Osteocyte (in vitro differentiated cells): Measurements from ENCODE around the gene DLEC1. TPM values are rescaled to one million over a fixed set of nuclear protein-coding genes. Genes with fewer than 3 reads are reported as not detected.

ENCODE experiments used
- DNase-seq: peaks from one replicate; pipeline ENCODE4 v3.0.0; 2021; ENCODE audit warnings: mixed read lengths; ENCODE audit not compliant: unreplicated experiment; ENCODE audit errors: extremely low spot score
- H3K27ac Mint-ChIP-seq: one replicate; pipeline ENCODE4 v1.8.0; 2021; ENCODE audit warnings: mild to moderate bottlenecking, mixed read lengths; ENCODE audit not compliant: unreplicated experiment
- H3K27me3 Mint-ChIP-seq: one replicate; pipeline ENCODE4 v1.8.0; 2021; ENCODE audit warnings: mixed read lengths; ENCODE audit not compliant: unreplicated experiment
- H3K36me3 Mint-ChIP-seq: one replicate; pipeline ENCODE4 v1.8.0; 2021; ENCODE audit warnings: mixed read lengths; ENCODE audit not compliant: unreplicated experiment
- H3K4me1 Mint-ChIP-seq: one replicate; pipeline ENCODE4 v1.8.0; 2021; ENCODE audit warnings: mixed read lengths; ENCODE audit not compliant: unreplicated experiment
- H3K4me3 Mint-ChIP-seq: one replicate; pipeline ENCODE4 v1.8.0; 2021; ENCODE audit warnings: mild to moderate bottlenecking, moderate library complexity, mixed read lengths; ENCODE audit not compliant: unreplicated experiment
- H3K9me3 Mint-ChIP-seq: one replicate; pipeline ENCODE4 v1.8.0; 2021; ENCODE audit warnings: mixed read lengths; ENCODE audit not compliant: unreplicated experiment
- total RNA-seq: library from RNA; stranded (reverse); gene quantifications from 2 replicates; pipeline ENCODE4 v1.2.1, GENCODE V29; 2021
- TF ChIP-seq, protein P1 (sequence below): fragments of 200-600 bp; sonication (generic); IDR thresholded peaks from 2 replicates; pipeline ENCODE4 v1.5.0; 2021; ENCODE audit warnings: antibody characterized with exemption, mild to moderate bottlenecking, moderate library complexity

DLEC1 gene
- total RNA-seq, 1 donor from 2014 or later, result 0.62 TPM

DNA sequence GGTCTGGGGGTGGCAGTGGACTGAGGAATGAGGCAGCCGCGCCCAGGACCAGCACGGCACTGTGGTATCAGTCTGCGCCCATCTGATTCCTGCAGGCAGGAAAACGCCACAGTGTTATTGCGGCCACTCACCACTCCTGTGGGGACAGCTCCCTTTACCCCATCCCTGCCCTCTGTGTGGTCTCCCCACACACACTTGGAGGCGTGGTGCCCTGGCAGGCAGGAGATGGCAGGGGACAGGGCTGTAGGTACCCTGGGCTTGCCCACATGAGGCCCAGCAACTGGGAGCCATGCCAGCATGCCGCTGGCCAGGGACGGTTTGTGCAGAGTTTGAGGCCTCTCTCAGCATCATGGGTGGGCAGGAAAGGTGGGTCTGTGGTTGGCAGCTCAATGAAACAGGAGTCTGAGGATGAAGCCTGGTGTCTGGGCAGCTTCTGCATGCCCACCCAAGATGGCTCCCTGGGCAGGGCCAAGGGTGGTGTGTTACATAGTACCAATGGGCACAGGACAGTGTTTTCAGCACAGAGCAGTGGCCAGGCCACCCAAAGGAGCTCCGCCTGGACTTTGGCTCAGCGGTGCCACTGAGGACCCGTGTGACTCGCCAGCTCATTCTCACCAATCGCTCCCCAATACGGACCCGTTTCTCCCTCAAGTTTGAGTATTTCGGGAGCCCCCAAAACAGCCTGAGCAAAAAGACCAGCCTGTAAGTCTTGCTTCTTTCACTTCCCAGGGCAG lies 70.7 kb downstream of the DLEC1 start:
- peaks cover 11% of the 10 kb centered on the region for H3K27me3 Mint-ChIP-seq
- no peak overlapping the region for H3K27ac Mint-ChIP-seq
- TF ChIP-seq, protein P1, sequence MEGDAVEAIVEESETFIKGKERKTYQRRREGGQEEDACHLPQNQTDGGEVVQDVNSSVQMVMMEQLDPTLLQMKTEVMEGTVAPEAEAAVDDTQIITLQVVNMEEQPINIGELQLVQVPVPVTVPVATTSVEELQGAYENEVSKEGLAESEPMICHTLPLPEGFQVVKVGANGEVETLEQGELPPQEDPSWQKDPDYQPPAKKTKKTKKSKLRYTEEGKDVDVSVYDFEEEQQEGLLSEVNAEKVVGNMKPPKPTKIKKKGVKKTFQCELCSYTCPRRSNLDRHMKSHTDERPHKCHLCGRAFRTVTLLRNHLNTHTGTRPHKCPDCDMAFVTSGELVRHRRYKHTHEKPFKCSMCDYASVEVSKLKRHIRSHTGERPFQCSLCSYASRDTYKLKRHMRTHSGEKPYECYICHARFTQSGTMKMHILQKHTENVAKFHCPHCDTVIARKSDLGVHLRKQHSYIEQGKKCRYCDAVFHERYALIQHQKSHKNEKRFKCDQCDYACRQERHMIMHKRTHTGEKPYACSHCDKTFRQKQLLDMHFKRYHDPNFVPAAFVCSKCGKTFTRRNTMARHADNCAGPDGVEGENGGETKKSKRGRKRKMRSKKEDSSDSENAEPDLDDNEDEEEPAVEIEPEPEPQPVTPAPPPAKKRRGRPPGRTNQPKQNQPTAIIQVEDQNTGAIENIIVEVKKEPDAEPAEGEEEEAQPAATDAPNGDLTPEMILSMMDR, result no peak
- no peak overlapping the region for H3K4me3 Mint-ChIP-seq
- H3K36me3 Mint-ChIP-seq, result peaks cover 2% of the 10 kb centered on the region
- DNase-seq, result no peak
- H3K4me1 Mint-ChIP-seq, result no peaks in the 10 kb centered on the region
- peaks cover 13% of the 10 kb centered on the region for H3K9me3 Mint-ChIP-seq

DNA sequence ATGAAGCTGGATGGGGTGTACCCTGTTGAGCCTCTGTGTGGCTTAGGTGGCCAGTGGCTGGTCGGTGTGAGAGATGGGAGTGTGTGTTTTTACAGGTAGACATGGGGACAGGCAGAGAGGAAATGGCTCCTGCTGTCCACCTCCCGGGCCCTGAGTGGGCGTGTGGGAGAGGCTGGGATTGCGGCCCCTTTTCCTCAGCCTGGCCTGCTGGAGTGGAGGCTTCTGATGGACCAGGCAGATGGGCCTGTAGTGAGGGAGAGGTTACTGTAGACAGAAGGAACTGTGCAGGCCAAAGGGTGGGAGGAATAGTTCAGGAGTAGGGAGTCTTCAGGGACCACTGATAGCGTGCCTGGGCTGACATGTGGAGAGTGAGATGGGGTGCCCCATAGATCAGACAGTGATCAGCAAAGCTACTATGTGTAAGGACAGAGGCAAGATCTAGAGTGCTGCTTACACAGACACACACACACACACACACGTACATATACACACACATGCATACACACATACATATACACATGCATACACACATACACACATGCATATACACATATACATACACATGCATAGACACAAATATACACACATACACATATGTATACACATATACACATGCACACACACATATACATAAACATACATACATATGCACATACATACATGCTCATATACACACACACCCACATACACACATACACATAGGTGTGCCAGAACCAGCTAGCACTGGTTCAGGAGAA lies 71.5 kb downstream of the DLEC1 start:
- no peaks in the 10 kb centered on the region for H3K4me1 Mint-ChIP-seq
- H3K27ac Mint-ChIP-seq, result no peak overlapping the region
- peaks cover 5% of the 10 kb centered on the region for H3K9me3 Mint-ChIP-seq
- peaks cover 2% of the 10 kb centered on the region for H3K36me3 Mint-ChIP-seq
- no peak overlapping the region for H3K4me3 Mint-ChIP-seq
- H3K27me3 Mint-ChIP-seq, result peaks cover 8% of the 10 kb centered on the region
- DNase-seq, result no peak
- TF ChIP-seq, protein P1, result no peak

DNA sequence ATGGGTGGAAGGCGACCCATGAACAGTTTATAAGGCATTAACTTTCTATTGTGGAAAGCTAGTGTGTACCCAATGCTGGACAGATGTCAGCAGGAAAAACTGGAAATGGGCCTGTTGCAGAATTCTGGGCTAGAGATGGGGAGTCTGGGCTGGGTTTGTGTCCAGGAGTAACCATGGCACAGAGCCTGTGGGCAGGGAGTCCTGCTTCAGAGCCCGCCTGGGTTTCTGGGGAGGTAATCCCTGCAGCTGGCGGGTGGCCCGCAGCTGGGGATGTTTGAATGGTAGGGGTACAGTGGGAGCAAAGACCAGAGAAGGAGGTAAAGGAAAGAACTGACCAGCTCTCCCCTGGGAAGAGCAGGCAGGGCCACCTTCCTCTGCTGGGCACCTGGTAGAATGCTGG lies 72.2 kb downstream of the DLEC1 start:
- H3K9me3 Mint-ChIP-seq, result no peaks in the 10 kb centered on the region
- H3K36me3 Mint-ChIP-seq, result no peaks in the 10 kb centered on the region
- H3K4me1 Mint-ChIP-seq, result no peaks in the 10 kb centered on the region
- TF ChIP-seq, protein P1, result no peak
- peaks cover 5% of the 10 kb centered on the region for H3K27me3 Mint-ChIP-seq
- no peak overlapping the region for H3K27ac Mint-ChIP-seq
- no peak overlapping the region for H3K4me3 Mint-ChIP-seq
- no peak for DNase-seq

DNA sequence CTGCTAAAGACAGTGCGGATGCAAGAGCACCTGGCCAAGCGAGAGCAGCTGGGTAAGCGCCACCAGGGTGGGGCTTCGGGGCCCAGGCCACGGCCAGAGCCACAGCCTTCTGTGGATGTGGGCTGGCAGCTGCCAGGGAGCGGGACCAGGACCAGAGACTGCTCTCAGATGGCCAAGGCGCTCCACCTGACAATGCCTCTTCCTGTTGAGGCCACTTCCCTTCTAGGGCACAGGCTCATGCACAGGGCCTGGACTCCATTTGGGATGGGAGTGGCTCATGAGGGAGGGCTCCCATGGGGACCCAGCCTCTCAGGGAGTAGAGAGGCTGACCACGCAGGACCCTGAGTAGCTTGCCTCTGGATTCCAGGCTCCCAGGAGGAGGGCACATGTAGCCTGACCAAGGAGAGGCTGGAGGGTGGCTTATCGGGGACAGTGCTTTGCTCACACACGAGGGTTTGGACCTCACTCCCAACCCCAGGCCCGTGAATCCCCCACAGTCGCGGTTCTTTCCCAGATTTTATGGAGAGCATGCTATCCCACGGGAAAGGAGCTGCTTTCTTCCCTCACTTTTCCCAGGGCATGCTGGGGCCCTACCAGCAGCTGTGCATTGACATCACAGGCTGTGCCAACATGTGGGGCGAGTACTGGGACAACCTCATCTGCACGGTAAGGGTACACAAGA lies 72.8 kb downstream of the DLEC1 start:
- Mint-ChIP-seq H3K27me3 (peaks cover 3% of the 10 kb centered on the region), H3K4me1 (no peaks in the 10 kb centered on the region), H3K36me3 (no peaks in the 10 kb centered on the region), H3K27ac (no peak overlapping the region), H3K9me3 (no peaks in the 10 kb centered on the region), H3K4me3 (no peak overlapping the region)
- no peak for DNase-seq
- TF ChIP-seq, protein P1, result no peak

DNA sequence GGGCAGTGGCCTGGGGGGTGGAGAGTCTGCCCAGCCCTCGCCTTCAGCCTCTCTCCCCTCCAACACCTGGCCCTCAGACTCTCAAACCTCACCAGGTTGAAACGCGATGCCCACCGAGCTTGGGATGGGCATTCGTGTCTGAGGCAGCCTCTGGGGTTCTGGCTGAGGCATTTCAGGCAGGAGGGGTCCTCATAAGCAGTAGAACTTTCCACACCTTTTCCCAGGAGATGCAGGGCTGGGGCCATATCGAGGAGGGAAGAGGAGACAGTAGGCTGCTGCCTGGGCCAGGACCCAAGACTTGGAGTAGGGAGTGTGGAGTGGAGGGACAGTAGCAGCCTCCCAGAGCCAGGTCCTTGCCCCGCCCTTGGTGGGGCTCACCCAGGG lies 73.4 kb downstream of the DLEC1 start:
- H3K4me1 Mint-ChIP-seq, result no peaks in the 10 kb centered on the region
- TF ChIP-seq, protein P1, result no peak
- H3K36me3 Mint-ChIP-seq, result no peaks in the 10 kb centered on the region
- H3K9me3 Mint-ChIP-seq, result no peaks in the 10 kb centered on the region
- H3K27me3 Mint-ChIP-seq, result no peaks in the 10 kb centered on the region
- H3K4me3 Mint-ChIP-seq, result no peak overlapping the region
- no peak overlapping the region for H3K27ac Mint-ChIP-seq
- no peak for DNase-seq
